ENCODE data around the gene TUBB. TPM values are rescaled to one million over a fixed set of nuclear protein-coding genes. Genes with fewer than 3 reads are reported as not detected.

Gene TUBB
- total RNA-seq, 4 donors from 2014 or later = 229 to 281 (median 256) TPM

GRCh38 chr6:30726506-30727413 lies 6.6 kb downstream of the TUBB start:
- DNase-seq (ENCODE audit: low spot score) (no peak), ATAC-seq (ENCODE audit: low FRiP score) (no peak)
- no peak for TF ChIP-seq CTCF (IDR thresholded peaks at IDR 0.05)

GRCh38 chr6:30727920-30728553 lies 7.9 kb downstream of the TUBB start:
- no peak for TF ChIP-seq CTCF (IDR thresholded peaks at IDR 0.05)
- DNase-seq (ENCODE audit: low spot score) (no peak), ATAC-seq (ENCODE audit: low FRiP score) (no peak)

GRCh38 chr6:30730601-30731435 lies 10.7 kb downstream of the TUBB start:
- ATAC-seq (ENCODE audit: low FRiP score) = peak; percentile 78
- DNase-seq (ENCODE audit: low spot score) = no peak
- TF ChIP-seq CTCF (IDR thresholded peaks at IDR 0.05) = no peak

- no peak for TF ChIP-seq CTCF (IDR thresholded peaks at IDR 0.05)
- ATAC-seq (ENCODE audit: low FRiP score) = no peak
- DNase-seq (ENCODE audit: low spot score) = no peak
These were observed 12.2 kb downstream of the TUBB start for GRCh38 chr6:30732237-30732943.

GRCh38 chr6:30735668-30736314 lies 15.6 kb downstream of the TUBB start:
- DNase-seq (ENCODE audit: low spot score) (no peak), ATAC-seq (ENCODE audit: low FRiP score) (no peak)
- TF ChIP-seq CTCF (IDR thresholded peaks at IDR 0.05) = no peak

- DNase-seq (ENCODE audit: low spot score) = no peak
- TF ChIP-seq CTCF (IDR thresholded peaks at IDR 0.05) = no peak
- ATAC-seq (ENCODE audit: low FRiP score) = no peak
These were observed 18.4 kb downstream of the TUBB start for GRCh38 chr6:30738532-30738931.

All from omental fat pad (tissue), 4 donors.